HFF-Myc (cell line): Measurements from ENCODE around the gene PHF2.

Source experiments
- DNase-seq: peaks from one replicate; pipeline ENCODE4 v3.0.0-alpha.2; 2011; ENCODE audit warnings: low read depth; ENCODE audit errors: extremely low read depth
- H3K4me3 ChIP-seq: replicated peaks from 2 replicates; pipeline ENCODE4 v1.5.1; 2011; ENCODE audit warnings: low read depth, mild to moderate bottlenecking, control low read depth, low read length
- TF ChIP-seq, protein P1 (sequence below): IDR thresholded peaks from 2 replicates; pipeline ENCODE4 v1.5.1; 2012; ENCODE audit warnings: mild to moderate bottlenecking, low read depth, low read length, control low read depth; ENCODE audit errors: missing control alignments

PHF2 gene

DNA sequence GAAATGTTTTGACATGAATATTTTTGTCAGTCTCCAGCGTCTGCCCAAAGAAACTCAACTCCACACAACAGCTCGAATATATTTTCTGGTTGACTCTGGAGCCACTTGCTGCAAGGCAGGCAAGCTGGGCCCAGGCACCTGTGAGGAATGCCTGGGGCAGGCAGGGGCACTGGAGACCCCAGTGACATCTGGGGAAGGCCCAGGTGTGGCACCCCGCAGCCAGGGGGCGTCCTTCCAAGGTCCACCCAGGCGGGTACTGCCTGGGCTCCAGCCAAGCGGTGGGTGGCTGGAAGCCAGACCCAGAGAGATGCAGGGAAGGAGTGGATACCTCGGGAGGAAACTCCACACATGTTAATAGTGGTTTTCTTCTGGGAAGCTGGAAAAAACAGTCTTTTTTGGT lies 125.9 kb downstream of the PHF2 start:
- no peak overlapping the region for H3K4me3 ChIP-seq
- TF ChIP-seq, protein P1, sequence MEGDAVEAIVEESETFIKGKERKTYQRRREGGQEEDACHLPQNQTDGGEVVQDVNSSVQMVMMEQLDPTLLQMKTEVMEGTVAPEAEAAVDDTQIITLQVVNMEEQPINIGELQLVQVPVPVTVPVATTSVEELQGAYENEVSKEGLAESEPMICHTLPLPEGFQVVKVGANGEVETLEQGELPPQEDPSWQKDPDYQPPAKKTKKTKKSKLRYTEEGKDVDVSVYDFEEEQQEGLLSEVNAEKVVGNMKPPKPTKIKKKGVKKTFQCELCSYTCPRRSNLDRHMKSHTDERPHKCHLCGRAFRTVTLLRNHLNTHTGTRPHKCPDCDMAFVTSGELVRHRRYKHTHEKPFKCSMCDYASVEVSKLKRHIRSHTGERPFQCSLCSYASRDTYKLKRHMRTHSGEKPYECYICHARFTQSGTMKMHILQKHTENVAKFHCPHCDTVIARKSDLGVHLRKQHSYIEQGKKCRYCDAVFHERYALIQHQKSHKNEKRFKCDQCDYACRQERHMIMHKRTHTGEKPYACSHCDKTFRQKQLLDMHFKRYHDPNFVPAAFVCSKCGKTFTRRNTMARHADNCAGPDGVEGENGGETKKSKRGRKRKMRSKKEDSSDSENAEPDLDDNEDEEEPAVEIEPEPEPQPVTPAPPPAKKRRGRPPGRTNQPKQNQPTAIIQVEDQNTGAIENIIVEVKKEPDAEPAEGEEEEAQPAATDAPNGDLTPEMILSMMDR: peak; percentile 3
- DNase-seq: no peak

DNA sequence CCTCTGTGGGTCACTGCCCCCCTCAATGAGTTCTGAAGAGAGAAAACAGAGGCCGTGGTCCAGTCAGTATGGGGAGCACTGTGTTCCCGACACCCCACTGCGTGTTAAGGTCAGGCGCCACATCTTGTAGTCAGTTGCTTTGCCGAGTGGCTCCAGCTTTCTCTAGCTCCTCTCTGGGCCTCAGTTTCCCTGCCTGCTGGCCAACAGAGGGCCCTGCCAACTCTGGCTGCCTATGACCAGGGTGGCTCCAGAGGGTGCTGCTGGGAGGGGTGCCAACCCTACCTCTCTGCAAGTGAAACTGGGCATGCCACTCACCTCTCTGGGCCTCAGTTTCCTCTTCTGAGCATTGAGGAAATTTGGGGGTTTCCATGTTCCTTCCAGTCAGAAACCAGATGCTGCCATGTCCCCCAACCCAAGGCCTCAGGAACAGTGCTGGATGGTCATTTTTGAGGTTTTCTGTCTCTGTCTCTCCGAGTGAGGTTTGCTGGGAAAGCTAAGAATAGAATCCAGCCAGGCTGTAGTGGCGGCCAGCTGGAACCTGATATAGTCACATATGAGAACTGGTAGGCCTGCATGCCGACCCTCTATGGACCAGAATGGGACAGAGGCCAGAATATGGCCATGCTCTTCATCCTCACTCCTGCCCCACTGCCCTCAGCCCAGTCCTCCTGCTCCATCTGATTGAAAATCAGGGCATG lies 132.1 kb downstream of the PHF2 start:
- no peak for DNase-seq
- TF ChIP-seq, protein P1: no peak
- no peak overlapping the region for H3K4me3 ChIP-seq

DNA sequence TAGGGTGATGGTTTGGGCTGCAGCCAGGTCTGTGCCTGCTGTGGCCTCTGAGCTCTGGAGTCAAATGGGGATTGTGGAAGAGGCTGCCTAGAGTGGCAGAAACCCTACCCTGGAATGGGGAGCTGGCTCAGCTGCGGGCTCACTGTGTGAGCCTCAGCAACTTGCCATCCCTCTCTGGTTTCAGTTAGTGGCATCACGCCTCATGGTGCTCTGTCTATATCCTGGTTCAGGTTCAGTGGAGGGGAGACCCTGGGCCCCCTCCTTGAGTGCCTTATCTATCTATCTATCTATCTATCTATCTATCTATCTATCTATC lies 132.6 kb downstream of the PHF2 start:
- TF ChIP-seq, protein P1: no peak
- no peak for DNase-seq
- no peak overlapping the region for H3K4me3 ChIP-seq

DNA sequence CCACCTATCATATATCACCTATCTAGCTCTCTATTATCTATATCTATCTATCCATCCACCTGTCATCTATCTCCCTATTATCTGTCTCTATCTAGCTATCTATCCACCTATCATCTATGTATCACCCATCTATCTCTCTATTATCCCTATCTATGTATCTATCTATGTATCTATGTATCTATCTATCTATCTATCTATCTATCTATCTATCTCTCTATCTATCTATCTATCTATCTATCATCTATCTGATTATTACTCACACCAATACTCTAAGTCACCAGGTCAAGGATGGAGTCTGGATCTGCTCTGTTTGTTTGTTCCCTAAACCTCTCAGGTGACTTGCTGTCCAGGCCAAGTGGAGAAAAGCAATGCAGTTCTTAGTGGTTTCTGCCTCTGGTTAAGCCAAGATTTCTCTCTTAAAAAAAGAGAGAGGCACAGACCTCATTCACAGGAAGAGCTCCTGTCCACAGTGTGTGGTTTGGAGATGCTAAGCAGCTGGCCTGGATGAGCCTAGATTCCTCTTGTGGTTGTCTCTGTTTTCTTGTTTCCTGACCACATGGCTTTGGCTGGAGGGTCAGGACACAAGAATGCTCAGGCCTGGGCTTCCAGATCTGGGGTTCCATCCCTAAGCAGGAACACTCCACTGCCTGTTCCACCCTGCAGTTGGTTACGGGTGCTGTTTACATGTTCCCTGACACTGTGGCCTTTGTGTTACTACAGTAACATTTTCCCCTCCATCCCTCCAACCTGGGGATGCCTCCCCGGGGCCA lies 133.4 kb downstream of the PHF2 start:
- H3K4me3 ChIP-seq: no peak overlapping the region
- TF ChIP-seq, protein P1: no peak
- no peak for DNase-seq

DNA sequence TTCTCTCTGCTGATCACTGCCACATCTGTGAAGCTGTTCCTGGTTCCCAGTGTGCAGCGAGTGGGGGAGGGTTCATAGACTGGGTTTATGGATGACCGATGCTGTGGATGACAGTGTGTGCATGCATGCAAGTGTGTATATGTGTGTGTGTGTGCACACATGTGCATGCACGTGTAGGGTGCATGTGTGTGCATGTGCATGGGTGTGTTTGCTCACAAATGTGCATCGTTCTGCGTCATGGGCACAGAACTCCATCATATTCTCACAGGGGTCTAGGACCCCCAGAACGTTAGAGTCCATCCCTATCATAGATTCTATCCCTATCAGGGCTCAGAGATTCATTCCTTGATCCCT lies 134.0 kb downstream of the PHF2 start:
- no peak for DNase-seq
- TF ChIP-seq, protein P1: no peak
- no peak overlapping the region for H3K4me3 ChIP-seq

DNA sequence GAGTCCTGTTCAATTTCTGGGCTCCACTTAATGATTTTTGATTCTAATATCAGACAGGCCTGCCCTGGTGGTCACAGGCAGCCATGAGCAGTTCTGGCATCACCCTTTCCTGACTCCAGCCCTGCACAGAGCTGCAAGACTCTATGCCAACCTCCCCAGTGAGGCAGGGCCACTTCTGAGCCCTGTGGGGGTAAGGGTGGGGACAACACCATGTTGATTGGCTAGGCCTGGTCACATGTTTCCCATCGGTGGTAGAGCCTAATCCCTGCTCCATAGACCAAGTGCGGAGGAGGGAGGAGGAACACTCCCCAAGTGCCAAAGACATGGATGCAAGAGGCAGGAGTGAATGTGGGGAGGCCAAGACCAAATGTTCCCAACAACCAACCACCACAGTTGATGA lies 134.6 kb downstream of the PHF2 start:
- DNase-seq: no peak
- H3K4me3 ChIP-seq: no peak overlapping the region
- TF ChIP-seq, protein P1: no peak
